ENCODE results near the gene ASCC1. TPM values are rescaled to one million over a fixed set of nuclear protein-coding genes. Genes with fewer than 3 reads are reported as not detected.

ASCC1 gene
- total and polyA plus RNA-seq, 2 of the 13 experiments (the other 11 are each of a cell fraction or from before 2014, with no cell fraction given), result 21.6 to 30.1 TPM

DNA sequence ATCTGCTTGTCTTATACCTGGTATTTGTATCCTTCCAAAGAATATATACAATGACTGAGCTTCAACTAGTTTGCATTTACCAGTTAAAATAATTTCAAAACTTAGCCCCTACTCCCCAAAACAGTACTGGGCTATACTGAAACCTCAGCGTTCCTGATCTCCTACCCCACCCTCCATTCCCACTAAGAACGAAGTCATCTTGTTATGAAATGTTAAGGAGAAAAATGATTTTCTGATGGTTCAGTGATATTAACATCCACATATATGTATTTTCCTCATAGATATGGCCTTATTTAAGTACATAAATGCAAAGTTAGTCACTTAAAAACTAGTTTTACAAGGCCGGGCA is 29.1 kb downstream of the ASCC1 start (continued):
- TF ChIP-seq ATF5 (CRISPR knock-in tag; IDR thresholded peaks at IDR 0.05; ENCODE audit: low read depth) (no peak), ZNF614 (CRISPR knock-in tag; IDR thresholded peaks at IDR 0.05; ENCODE audit: borderline replicate concordance) (no peak), ZNF841 (CRISPR knock-in tag; IDR thresholded peaks at IDR 0.05; ENCODE audit: borderline replicate concordance) (no peak), NCOA2 (CRISPR knock-in tag; IDR thresholded peaks at IDR 0.05) (no peak), SAP130 (CRISPR knock-in tag; IDR thresholded peaks at IDR 0.05; ENCODE audit: low read depth) (no peak), HNF1B (CRISPR knock-in tag; IDR thresholded peaks at IDR 0.05) (no peak), RXRA (CRISPR knock-in tag; IDR thresholded peaks at IDR 0.05) (no peak)
- TF ChIP-seq, protein P1, sequence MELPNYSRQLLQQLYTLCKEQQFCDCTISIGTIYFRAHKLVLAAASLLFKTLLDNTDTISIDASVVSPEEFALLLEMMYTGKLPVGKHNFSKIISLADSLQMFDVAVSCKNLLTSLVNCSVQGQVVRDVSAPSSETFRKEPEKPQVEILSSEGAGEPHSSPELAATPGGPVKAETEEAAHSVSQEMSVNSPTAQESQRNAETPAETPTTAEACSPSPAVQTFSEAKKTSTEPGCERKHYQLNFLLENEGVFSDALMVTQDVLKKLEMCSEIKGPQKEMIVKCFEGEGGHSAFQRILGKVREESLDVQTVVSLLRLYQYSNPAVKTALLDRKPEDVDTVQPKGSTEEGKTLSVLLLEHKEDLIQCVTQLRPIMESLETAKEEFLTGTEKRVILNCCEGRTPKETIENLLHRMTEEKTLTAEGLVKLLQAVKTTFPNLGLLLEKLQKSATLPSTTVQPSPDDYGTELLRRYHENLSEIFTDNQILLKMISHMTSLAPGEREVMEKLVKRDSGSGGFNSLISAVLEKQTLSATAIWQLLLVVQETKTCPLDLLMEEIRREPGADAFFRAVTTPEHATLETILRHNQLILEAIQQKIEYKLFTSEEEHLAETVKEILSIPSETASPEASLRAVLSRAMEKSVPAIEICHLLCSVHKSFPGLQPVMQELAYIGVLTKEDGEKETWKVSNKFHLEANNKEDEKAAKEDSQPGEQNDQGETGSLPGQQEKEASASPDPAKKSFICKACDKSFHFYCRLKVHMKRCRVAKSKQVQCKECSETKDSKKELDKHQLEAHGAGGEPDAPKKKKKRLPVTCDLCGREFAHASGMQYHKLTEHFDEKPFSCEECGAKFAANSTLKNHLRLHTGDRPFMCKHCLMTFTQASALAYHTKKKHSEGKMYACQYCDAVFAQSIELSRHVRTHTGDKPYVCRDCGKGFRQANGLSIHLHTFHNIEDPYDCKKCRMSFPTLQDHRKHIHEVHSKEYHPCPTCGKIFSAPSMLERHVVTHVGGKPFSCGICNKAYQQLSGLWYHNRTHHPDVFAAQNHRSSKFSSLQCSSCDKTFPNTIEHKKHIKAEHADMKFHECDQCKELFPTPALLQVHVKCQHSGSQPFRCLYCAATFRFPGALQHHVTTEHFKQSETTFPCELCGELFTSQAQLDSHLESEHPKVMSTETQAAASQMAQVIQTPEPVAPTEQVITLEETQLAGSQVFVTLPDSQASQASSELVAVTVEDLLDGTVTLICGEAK (IDR thresholded peaks at IDR 0.05), result no peak
- TF ChIP-seq, protein P1 (CRISPR knock-in tag; IDR thresholded peaks at IDR 0.05), result no peak
- TF ChIP-seq, protein P2, sequence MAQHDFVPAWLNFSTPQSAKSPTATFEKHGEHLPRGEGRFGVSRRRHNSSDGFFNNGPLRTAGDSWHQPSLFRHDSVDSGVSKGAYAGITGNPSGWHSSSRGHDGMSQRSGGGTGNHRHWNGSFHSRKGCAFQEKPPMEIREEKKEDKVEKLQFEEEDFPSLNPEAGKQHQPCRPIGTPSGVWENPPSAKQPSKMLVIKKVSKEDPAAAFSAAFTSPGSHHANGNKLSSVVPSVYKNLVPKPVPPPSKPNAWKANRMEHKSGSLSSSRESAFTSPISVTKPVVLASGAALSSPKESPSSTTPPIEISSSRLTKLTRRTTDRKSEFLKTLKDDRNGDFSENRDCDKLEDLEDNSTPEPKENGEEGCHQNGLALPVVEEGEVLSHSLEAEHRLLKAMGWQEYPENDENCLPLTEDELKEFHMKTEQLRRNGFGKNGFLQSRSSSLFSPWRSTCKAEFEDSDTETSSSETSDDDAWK (CRISPR knock-in tag; IDR thresholded peaks at IDR 0.05), result no peak
- TF ChIP-seq, protein P3, sequence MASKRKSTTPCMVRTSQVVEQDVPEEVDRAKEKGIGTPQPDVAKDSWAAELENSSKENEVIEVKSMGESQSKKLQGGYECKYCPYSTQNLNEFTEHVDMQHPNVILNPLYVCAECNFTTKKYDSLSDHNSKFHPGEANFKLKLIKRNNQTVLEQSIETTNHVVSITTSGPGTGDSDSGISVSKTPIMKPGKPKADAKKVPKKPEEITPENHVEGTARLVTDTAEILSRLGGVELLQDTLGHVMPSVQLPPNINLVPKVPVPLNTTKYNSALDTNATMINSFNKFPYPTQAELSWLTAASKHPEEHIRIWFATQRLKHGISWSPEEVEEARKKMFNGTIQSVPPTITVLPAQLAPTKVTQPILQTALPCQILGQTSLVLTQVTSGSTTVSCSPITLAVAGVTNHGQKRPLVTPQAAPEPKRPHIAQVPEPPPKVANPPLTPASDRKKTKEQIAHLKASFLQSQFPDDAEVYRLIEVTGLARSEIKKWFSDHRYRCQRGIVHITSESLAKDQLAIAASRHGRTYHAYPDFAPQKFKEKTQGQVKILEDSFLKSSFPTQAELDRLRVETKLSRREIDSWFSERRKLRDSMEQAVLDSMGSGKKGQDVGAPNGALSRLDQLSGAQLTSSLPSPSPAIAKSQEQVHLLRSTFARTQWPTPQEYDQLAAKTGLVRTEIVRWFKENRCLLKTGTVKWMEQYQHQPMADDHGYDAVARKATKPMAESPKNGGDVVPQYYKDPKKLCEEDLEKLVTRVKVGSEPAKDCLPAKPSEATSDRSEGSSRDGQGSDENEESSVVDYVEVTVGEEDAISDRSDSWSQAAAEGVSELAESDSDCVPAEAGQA (IDR thresholded peaks at IDR 0.05; ENCODE audit: low read depth), result no peak
- TF ChIP-seq, protein P3 (CRISPR knock-in tag; IDR thresholded peaks at IDR 0.05; ENCODE audit: borderline replicate concordance), result no peak

All from HepG2 (cell line).